ENCODE data around the gene COL6A5.
A peak's percentile ranks its signal among the peaks of the same experiment; 100 is the strongest.
"Not testable (repeated sequence)": the region's sequence is repeated elsewhere in the genome, so short reads cannot be mapped to it uniquely, and the experiment has no call there.

The COL6A5 gene, protein sequence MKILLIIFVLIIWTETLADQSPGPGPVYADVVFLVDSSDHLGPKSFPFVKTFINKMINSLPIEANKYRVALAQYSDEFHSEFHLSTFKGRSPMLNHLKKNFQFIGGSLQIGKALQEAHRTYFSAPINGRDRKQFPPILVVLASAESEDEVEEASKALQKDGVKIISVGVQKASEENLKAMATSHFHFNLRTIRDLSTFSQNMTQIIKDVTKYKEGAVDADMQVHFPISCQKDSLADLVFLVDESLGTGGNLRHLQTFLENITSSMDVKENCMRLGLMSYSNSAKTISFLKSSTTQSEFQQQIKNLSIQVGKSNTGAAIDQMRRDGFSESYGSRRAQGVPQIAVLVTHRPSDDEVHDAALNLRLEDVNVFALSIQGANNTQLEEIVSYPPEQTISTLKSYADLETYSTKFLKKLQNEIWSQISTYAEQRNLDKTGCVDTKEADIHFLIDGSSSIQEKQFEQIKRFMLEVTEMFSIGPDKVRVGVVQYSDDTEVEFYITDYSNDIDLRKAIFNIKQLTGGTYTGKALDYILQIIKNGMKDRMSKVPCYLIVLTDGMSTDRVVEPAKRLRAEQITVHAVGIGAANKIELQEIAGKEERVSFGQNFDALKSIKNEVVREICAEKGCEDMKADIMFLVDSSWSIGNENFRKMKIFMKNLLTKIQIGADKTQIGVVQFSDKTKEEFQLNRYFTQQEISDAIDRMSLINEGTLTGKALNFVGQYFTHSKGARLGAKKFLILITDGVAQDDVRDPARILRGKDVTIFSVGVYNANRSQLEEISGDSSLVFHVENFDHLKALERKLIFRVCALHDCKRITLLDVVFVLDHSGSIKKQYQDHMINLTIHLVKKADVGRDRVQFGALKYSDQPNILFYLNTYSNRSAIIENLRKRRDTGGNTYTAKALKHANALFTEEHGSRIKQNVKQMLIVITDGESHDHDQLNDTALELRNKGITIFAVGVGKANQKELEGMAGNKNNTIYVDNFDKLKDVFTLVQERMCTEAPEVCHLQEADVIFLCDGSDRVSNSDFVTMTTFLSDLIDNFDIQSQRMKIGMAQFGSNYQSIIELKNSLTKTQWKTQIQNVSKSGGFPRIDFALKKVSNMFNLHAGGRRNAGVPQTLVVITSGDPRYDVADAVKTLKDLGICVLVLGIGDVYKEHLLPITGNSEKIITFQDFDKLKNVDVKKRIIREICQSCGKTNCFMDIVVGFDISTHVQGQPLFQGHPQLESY (N-terminal part only)

GRCh38 chr3:130345487-130346079 is at the start of gene COL6A5:
TSS of gene COL6A5 (plus strand) at chr3:130345672. CDS start at chr3:130373639, 27,967 bp downstream.
- no peak for DNase-seq (ENCODE audit: low read depth in 2 of 2)

- DNase-seq (ENCODE audit: low read depth in 2 of 2), result no peak
Observed at GRCh38 chr3:130299531-130299930, 45.9 kb upstream of the COL6A5 start.

- no peak for DNase-seq (ENCODE audit: low read depth in 2 of 2)
Observed at GRCh38 chr3:130300888-130301287, 44.6 kb upstream of the COL6A5 start.

- no peak for DNase-seq (ENCODE audit: low read depth in 2 of 2)
Observed at GRCh38 chr3:130310109-130310508, 35.4 kb upstream of the COL6A5 start.

DNA sequence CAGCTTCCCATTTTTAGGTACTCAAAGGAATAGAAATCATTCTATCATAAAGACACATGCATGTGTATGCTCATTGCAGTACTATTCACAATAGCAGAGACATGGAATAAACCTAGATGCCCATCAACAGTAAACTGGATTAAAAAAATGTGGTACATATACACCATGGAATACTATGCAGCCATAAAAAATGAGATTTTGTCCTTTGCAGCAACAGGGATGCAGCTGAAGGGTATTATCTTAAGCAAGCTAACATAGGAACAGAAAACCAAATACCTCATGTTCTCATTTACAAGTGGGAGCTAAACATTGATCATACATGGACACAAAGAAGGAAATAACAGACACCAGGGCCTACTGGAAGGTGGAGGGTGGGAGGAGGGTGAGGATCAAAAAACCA is 33.1 kb upstream of the COL6A5 start:
- no peak for DNase-seq (ENCODE audit: low read depth in 2 of 2)

DNA sequence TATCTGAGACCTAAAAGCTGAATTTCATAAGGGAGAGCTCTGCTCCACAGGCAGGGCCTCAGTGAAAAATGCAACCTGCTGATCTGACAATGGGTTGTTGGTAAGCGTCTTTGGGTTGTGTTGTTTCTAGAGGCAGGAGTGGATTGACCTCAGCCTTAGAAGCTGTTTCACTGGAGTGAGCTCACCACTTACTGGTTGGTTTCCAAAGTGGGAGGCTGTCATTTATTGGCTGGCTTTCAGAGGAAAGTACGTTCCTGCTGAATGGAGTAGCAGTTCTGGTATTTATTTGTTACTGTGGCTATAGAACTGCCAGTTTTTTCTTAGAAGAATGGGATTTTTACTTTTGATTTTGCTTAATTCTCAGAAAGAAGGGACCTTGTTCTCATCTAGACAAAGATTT is 29.3 kb upstream of the COL6A5 start:
- DNase-seq (ENCODE audit: low read depth in 2 of 2), result peak in 1 of 2 experiments; percentile 1

GRCh38 chr3:130323503-130323902 is 22.0 kb upstream of the COL6A5 start:
- DNase-seq (ENCODE audit: low read depth in 2 of 2), result no peak

GRCh38 chr3:130340766-130341165 is 4.7 kb upstream of the COL6A5 start:
- DNase-seq (ENCODE audit: low read depth in 2 of 2), result no peak

DNA sequence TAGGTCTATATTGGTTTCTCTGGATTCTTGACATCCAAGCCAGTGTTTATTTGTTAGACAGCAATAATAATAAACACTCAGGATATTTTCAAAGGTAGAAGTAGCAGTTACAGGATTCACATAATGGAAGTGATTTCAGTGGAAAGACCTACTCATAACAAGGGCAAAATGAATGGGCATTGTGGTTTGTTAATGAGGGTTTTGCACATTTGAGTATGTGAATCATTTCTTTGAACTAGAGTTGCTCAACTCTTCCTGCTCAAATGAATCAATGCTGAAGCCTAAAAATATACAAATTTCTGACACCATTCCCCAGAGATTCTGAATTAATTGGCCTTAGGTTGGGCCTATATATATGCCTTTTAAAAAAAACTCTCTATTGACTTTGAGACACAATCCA is 4.1 kb upstream of the COL6A5 start:
- DNase-seq (ENCODE audit: low read depth in 2 of 2), result no peak

DNA sequence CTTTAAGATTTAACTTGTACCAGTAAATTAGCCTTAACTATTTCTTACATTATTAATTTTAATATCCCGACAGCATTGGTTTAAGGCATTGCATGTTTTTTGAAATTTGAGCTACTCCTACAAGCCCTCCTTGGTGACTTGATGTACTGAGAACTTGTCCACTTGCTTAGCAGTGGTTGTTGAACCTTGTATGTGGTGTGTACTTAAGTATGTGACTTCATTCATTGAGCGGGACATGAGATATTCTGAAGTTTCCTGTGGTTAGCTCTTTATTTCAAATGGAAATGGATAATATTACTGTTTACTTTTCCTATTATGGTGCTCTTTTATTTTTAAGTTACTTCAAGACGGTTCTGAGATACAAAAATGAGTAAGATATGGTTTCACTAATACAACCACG is 3.6 kb upstream of the COL6A5 start:
- no peak for DNase-seq (ENCODE audit: low read depth in 2 of 2)

DNA sequence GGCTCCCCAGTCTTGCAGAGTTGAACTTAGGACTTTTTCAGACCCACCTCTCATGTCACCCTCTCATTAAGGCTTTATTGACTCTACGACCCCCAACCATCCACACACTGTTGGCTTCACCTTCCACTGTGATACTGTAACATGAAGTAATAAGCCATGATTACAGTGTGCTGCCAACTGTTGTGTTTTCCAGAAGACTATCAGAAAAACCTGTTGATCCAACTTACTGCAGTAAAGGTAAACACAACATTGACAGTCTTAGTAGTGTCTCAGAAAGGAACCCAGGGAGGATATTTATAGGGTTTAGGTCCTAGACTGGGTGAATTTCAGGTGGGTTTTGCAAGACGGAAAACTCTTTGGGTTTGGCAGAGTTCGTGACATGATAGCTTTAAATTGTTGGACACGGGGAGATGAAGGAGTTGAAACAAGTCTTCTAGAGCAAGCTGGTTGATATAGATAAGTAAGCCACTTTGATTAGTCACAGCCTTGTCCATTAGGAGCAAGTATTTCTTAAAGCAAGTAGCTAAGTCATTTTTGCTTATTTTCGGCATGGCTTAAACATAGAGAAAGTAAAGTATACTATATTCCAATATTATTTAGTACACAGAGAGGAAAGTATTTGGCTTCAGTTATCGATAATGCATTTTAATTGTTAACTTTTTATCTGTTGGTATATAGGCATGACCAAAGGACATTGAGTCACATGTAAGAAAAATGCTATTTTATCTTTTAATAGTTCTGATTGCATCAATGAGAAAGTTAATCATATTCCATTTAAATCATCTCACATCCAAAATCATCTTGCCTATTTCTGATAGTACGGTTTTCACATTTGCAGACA is 2.4 kb upstream of the COL6A5 start:
- no peak for DNase-seq (ENCODE audit: low read depth in 2 of 2)

- DNase-seq (ENCODE audit: low read depth in 2 of 2), result not testable (repeated sequence)
Observed at GRCh38 chr3:130348258-130348657, 2.8 kb downstream of the COL6A5 start.

DNA sequence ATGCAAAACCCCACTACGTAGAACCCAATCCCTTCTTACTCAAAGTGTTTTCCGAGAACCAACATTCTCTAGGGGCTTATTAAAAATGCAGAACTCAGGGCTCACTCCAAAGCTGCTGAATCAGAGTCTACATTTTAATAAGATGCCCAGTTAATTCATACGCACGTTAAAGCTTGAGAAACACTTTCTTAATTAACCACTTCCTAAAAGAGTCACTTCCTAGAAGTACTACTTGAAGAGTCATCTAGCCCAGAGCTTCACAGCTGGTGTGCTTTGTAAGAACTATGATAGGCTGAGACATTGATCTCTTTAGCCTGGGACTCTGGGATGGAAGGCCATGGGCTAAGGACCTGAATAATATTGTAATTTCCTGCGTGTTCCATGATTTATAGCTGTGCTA is 9.0 kb downstream of the COL6A5 start:
- peak; percentile 20 to 22 for DNase-seq (ENCODE audit: low read depth in 2 of 2)

- no peak for DNase-seq (ENCODE audit: low read depth in 2 of 2)
Observed at GRCh38 chr3:130374033-130374432, 28.6 kb downstream of the COL6A5 start.

DNA sequence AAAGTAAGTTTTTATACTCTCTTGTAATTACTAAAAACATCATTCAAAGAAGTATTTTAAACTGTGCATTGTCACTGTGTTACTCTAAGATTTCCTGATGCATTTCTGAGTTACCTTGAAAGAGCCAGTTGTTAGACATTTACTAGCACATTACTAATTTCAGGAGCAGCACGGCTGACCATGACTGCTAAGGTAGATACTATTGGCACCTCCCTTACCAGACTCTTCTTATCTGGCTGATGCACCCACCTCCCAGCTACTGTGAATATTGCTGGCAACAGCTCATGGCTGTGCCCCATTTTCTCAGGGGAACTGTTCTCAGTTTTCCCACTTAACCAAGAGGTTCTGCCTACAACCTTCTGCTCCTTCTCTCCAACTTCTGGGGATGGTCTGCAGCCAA is 29.4 kb downstream of the COL6A5 start:
- DNase-seq (ENCODE audit: low read depth in 2 of 2), result no peak

GRCh38 chr3:130377960-130378676 is 32.6 kb downstream of the COL6A5 start:
- no peak for DNase-seq (ENCODE audit: low read depth in 2 of 2)

DNA sequence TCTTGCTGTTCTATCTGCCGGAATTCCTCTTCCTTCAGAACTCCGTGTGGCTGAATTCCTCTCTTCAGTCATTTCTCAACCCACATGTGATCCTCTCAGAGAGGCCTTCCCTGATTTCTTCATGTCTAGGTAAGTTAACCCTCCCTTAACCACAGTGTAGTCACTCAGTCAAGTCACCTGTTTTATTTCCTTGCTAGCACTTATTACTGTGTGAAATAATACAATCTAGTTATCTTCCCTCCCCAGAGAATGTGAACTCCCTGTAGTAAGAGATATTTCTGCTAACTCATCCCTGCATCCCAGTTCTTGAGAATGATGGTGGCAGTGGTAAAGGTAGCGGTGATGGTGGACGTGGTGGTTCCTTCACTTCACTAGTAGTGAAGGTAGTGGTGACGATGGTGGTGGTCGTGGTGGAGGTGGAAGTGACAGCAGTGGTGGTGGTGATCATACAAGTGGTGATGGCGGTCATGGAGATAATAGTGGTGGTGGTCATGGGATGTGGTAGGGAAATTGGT is 33.3 kb downstream of the COL6A5 start:
- no peak for DNase-seq (ENCODE audit: low read depth in 2 of 2)

DNA sequence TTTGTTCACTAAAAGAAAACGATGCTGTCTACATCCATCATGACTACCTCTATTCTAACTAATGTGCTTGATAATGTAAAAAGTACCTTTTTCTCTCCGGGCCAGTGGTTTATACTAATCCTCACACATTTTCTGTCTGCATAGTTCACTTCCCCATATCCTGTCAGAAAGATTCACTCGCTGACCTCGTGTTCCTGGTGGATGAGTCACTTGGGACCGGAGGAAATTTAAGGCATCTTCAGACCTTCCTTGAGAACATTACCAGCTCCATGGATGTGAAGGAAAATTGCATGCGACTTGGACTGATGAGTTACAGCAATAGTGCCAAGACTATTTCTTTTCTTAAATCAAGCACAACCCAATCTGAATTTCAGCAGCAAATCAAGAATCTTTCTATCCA is 33.8 kb downstream of the COL6A5 start:
- DNase-seq (ENCODE audit: low read depth in 2 of 2), result peak; percentile 7 to 13

GRCh38 chr3:130380398-130380797 is 34.9 kb downstream of the COL6A5 start:
- DNase-seq (ENCODE audit: low read depth in 2 of 2), result no peak

DNA sequence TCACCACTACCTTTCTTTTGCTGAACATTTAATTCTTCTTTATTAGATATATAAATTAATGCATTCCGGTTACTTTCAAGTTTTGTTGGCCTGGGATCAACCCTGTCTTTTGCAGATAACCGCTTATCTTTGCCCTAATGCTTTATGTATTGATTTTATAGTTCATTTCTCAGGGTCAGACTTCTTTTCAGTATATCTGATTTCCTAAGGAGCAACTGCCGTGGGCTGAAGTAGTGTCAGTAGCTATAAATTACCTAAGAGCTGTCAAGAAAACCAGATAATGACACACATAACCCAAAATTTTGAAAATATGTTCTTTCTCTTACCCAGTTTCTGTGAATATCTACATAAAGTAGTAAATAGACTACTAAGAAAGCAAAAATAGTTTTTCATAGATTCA is 38.0 kb downstream of the COL6A5 start:
- no peak for DNase-seq (ENCODE audit: low read depth in 2 of 2)

Measured in fibroblast of skin of left quadriceps (primary cell).